PFSK-1 (cell line): ENCODE measurements around the gene IQCE.

Experiments used
- FOXP2 ChIP-seq: optimal IDR thresholded peaks from 2 replicates; pipeline ENCODE3; 2011; ENCODE audit warnings: borderline replicate concordance, control low read depth, inconsistent platforms; ENCODE audit not compliant: insufficient read depth; ENCODE audit errors: extremely low read length, extremely low read depth
- POLR2AphosphoS5 ChIP-seq: IDR thresholded peaks from 2 replicates; pipeline ENCODE4 v1.6.1; 2012; ENCODE audit warnings: low read depth, mild to moderate bottlenecking, control low read depth, low read length, moderate library complexity
- SIN3A ChIP-seq: IDR thresholded peaks from 2 replicates; pipeline ENCODE4 v1.6.1; 2012; ENCODE audit warnings: mild to moderate bottlenecking, low read length, moderate library complexity, borderline replicate concordance; ENCODE audit not compliant: insufficient read depth
- TAF1 ChIP-seq: IDR thresholded peaks from 2 replicates; pipeline ENCODE4 v1.6.1; 2012; ENCODE audit warnings: low read length, control low read depth, borderline replicate concordance; ENCODE audit not compliant: insufficient read depth
- TF ChIP-seq, protein P1 (sequence below), 2 experiments: IDR thresholded peaks; 2 replicates each; pipeline versions ENCODE4 v1.6.1 to v1.8.0; 2011 to 2012; ENCODE audit warnings: low read depth in 2 of 2, low read length in 2 of 2, control low read depth in 1 of 2, inconsistent platforms in 1 of 2, mild to moderate bottlenecking in 1 of 2, moderate library complexity in 1 of 2; ENCODE audit not compliant: insufficient read depth in 1 of 2

IQCE gene

DNA sequence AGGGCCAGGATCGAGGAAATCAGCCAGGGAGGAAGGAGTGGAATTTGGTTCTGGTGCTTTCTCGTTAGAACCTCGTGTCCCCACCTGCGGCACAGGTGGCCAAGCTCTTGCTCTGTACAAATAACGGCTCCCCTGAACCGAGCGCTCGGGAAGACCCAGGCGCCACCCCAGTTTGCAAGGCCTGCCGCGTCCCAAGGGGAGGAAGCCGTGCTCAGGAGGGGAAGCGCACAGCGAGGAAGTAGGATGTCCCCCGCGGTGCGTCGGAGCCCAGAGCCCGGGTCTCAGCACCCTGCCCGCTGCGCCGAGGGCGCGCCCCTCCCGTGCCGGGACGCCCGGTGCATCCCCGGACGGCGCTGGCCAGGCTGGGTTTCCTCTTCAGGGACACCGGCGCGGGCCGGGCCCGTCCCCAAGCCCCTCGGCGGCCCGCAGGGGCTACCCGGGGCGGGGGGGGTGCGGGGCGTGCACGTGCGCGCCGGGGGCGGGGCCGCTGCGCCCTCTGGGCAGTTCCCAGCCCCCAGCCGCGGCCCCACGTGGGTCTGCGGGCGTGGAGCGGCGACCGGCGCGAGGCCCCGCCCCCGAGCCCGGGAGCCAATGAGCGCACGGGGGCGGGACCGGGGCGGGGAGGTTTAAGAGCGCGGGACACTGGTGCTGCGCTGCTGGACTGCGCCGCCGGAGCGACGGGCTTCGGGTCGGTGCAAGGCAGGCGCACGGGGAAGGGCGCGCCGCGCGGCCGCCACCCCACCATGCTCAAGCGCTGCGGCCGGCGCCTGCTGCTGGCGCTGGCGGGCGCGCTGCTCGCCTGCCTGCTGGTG lies 39.5 kb upstream of the IQCE start, which contains the start of gene LFNG:
LFNG (plus strand) TSS at position 656 of the 812 bp plus-strand sequence; CDS start at position 744, 88 bp downstream.
- TF ChIP-seq FOXP2 (no peak), POLR2AphosphoS5 (peak; percentile 93), TAF1 (peak; percentile 95)
- TF ChIP-seq, protein P1, sequence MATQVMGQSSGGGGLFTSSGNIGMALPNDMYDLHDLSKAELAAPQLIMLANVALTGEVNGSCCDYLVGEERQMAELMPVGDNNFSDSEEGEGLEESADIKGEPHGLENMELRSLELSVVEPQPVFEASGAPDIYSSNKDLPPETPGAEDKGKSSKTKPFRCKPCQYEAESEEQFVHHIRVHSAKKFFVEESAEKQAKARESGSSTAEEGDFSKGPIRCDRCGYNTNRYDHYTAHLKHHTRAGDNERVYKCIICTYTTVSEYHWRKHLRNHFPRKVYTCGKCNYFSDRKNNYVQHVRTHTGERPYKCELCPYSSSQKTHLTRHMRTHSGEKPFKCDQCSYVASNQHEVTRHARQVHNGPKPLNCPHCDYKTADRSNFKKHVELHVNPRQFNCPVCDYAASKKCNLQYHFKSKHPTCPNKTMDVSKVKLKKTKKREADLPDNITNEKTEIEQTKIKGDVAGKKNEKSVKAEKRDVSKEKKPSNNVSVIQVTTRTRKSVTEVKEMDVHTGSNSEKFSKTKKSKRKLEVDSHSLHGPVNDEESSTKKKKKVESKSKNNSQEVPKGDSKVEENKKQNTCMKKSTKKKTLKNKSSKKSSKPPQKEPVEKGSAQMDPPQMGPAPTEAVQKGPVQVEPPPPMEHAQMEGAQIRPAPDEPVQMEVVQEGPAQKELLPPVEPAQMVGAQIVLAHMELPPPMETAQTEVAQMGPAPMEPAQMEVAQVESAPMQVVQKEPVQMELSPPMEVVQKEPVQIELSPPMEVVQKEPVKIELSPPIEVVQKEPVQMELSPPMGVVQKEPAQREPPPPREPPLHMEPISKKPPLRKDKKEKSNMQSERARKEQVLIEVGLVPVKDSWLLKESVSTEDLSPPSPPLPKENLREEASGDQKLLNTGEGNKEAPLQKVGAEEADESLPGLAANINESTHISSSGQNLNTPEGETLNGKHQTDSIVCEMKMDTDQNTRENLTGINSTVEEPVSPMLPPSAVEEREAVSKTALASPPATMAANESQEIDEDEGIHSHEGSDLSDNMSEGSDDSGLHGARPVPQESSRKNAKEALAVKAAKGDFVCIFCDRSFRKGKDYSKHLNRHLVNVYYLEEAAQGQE (IDR thresholded peaks at IDR 0.05; ENCODE audit: insufficient read depth in 1 of 2, low read depth in 2 of 2, low read length in 2 of 2) = peak; percentile 58 to 68; a peak in 2 of 4 replicates

DNA sequence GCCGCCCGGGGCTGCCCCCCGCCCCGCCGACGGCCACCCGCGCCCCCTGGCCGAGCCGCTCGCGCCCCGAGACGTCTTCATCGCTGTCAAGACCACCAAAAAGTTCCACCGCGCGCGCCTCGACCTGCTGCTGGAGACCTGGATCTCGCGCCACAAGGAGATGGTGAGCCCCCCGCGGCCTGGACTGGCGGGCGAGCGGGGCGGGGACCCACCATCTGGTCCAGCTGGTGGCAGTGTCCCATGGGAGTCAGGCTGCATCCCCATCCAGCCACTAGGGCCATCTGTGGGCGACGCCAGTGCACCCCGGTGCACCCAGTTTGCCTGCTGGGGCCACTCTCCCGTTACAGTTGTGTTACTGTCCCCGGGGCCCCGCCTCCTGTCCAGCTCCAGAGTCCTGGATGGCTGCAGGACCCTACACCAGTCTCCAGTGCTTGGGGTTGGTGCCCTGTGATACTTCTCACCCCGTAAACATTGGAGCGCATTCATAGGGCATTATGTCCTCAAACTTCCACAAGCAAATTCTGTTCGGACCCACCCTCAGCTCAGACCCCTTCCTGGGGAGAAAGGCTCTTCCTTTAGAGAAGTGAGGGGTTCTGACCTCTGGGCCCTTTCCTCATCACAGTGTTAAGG lies 38.5 kb upstream of the IQCE start:
- TF ChIP-seq TAF1 = no peak
- TF ChIP-seq SIN3A = no peak
- TF ChIP-seq POLR2AphosphoS5 = no peak
- TF ChIP-seq FOXP2 = no peak
- TF ChIP-seq, protein P1 (IDR thresholded peaks at IDR 0.05; ENCODE audit: insufficient read depth in 1 of 2, low read depth in 2 of 2, low read length in 2 of 2) = no peak

DNA sequence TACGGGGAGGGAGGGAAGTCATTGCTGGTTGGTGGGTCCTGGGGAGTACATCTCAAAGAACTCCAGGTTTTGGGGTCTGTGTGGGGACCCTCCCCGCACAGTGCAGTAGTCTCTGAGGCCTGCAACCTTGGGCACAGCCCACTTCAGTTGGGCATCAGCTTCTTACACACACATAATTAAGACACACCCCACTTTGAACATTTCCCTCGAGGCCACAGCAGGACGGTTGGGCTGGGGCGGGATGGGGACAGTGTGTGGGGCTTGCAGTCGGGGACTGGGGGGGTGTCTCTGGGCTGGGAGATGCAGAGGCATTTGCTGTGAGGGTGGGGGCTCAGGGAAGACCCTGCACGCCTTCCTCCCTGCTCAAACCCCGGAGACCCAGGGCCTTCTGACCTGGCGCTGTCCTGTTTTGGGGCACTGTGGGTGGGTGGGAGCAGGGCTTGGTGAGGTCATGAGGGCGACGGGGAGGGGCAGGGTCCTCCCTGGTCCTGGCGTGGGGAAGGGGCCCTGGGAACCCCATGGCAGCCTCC lies 38.0 kb upstream of the IQCE start:
- TF ChIP-seq, protein P1 (IDR thresholded peaks at IDR 0.05; ENCODE audit: insufficient read depth in 1 of 2, low read depth in 2 of 2, low read length in 2 of 2) = no peak
- no peak for TF ChIP-seq POLR2AphosphoS5

DNA sequence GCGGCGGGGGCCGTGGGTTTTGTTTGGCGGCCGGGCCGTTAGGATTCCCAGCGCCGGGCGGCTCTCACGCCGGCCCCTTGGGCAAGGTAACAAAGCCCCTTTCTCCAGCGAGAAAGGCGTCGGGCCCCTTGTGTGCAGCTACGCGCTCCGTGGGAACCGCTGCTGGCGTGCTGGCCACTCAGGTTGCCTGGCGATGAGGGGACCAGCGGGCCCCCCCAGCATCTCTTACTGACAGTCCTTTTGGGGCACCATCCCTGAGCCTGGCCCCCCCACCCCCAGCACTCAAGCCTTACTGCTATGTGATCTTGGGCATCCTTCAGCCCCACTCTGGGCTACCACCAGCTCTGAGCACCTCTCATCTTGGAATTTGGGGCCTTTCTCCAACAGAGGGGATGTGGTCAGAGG lies 37.4 kb upstream of the IQCE start:
- no peak for TF ChIP-seq SIN3A
- TF ChIP-seq TAF1 = no peak

DNA sequence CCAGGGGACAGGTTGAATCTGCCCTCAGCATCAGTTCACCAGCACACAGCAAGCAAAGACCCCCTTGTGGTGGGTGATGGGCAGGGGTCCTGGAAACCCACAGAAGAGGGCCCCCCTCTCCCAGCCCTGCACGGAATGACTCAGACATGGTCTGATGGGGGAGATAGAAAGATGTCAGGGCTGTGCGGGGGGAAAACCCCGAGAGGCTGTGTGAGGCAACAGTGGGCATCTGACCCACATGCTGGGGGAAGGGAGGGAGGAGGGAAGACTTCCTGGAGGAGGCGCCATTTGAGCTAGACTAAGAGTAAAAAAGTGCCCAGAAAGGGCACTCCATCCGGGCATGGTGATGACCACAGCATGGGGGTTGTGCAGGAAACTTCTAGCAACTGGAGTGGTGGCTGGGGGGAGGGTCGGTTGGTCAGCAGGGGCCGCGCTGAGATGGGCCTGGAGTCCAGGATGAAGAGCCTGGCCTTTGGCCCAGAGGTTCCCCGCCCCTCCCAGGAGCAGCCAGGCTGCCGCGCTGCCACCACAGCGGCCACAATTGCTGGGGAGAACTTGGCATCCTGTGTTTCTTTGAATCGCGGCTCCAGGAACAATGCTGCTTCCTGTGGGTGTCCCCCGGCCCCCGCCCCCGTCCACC lies 36.7 kb upstream of the IQCE start:
- TF ChIP-seq TAF1 (no peak), POLR2AphosphoS5 (no peak)

DNA sequence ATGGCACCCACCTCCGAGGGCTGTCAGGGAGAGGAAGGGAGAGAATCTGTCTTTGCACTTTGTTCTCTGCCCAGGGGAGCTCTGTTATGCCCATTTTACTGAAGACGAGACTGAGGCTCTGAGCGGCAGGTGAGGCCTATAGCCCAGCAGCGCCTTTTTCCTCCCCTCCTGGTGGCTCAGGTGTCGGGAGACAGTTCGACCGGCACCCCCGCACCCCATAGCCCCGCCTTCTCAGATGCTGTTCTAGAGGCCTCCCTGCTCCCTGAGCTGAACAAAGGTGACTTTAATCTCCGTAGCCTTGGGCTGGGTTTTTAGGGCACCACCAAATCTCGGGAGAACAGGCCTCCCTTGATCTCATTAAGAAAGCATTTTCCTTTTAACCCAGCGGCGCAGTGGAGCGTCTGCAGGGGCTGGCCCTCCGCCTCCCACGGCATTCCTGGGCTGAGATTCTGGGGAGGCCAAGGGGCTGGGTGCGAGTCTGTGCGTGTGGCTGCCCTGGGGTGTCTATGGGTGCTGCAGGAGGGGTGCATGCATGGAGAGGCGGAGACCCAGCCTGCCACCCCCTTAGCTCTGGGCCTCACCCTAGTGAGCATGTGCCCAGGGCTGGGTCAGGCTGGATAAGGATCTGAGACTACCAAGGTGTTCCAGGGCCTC lies 35.9 kb upstream of the IQCE start:
- TF ChIP-seq, protein P1 (IDR thresholded peaks at IDR 0.05; ENCODE audit: insufficient read depth in 1 of 2, low read depth in 2 of 2, low read length in 2 of 2) = no peak
- TF ChIP-seq POLR2AphosphoS5 (no peak), SIN3A (no peak), TAF1 (no peak), FOXP2 (no peak)
